H9 (cell line): ENCODE data around the gene HYDIN. TPM values are rescaled to one million over a fixed set of nuclear protein-coding genes. Genes with fewer than 3 reads are reported as not detected.

Experiments used
- DNase-seq: peaks from one replicate; pipeline ENCODE4 v3.0.0-alpha.2; 2017
- H2AFZ ChIP-seq: one replicate; pipeline ENCODE4 v1.6.1; 2013; ENCODE audit warnings: mild to moderate bottlenecking, low read length, control low read depth, moderate library complexity
- H2AK5ac ChIP-seq: 2 replicates; pipeline ENCODE4 v1.6.1; 2013; ENCODE audit warnings: low read length, control low read depth, mixed read lengths; ENCODE audit not compliant: insufficient read length
- H2BK120ac ChIP-seq: one replicate; pipeline ENCODE4 v1.6.1; 2013; ENCODE audit warnings: low read depth, mild to moderate bottlenecking, low read length, control low read depth, inconsistent platforms; ENCODE audit not compliant: poor library complexity, severe bottlenecking
- H2BK12ac ChIP-seq: 2 replicates; pipeline ENCODE4 v1.6.1; 2013; ENCODE audit warnings: low read length, control low read depth, mixed read lengths, low read depth; ENCODE audit not compliant: insufficient read length
- H2BK15ac ChIP-seq: 2 replicates; pipeline ENCODE4 v1.6.1; 2013; ENCODE audit warnings: low read depth, low read length, control low read depth
- H2BK20ac ChIP-seq: one replicate; pipeline ENCODE4 v1.6.1; 2013; ENCODE audit warnings: low read depth, mild to moderate bottlenecking, low read length, control low read depth, inconsistent platforms; ENCODE audit not compliant: poor library complexity, severe bottlenecking
- H2BK5ac ChIP-seq: 2 replicates; pipeline ENCODE4 v1.6.1; 2013; ENCODE audit warnings: low read length, control low read depth, mixed read lengths; ENCODE audit not compliant: insufficient read length
- H3K14ac ChIP-seq: 2 replicates; pipeline ENCODE4 v1.6.1; 2013; ENCODE audit warnings: low read length, control low read depth; ENCODE audit not compliant: insufficient read depth
- H3K18ac ChIP-seq: 2 replicates; pipeline ENCODE4 v1.6.1; 2013; ENCODE audit warnings: low read depth, mild to moderate bottlenecking, mixed read lengths, low read length, control low read depth; ENCODE audit not compliant: insufficient read length
- H3K23ac ChIP-seq: 2 replicates; pipeline ENCODE4 v1.6.1; 2013; ENCODE audit warnings: low read length, control low read depth, mixed read lengths, low read depth; ENCODE audit not compliant: insufficient read length
- H3K23me2 ChIP-seq: 2 replicates; pipeline ENCODE4 v1.6.1; 2013; ENCODE audit warnings: low read depth, mild to moderate bottlenecking, mixed read lengths, low read length, control low read depth; ENCODE audit not compliant: insufficient read length, poor library complexity, severe bottlenecking
- H3K27ac ChIP-seq: 2 replicates; pipeline ENCODE4 v1.5.1; 2013; ENCODE audit warnings: low read length, control low read depth, mixed read lengths, low read depth; ENCODE audit not compliant: insufficient read length
- H3K27me3 ChIP-seq: 2 replicates; pipeline ENCODE4 v1.6.1; 2013; ENCODE audit warnings: low read length, control low read depth, inconsistent platforms; ENCODE audit not compliant: insufficient read depth
- H3K4ac ChIP-seq: 2 replicates; pipeline ENCODE4 v1.6.1; 2013; ENCODE audit warnings: low read depth, mild to moderate bottlenecking, control low read depth, inconsistent platforms, low read length, moderate library complexity
- H3K4me1 ChIP-seq: 2 replicates; pipeline ENCODE4 v1.6.1; 2013; ENCODE audit warnings: low read length, control low read depth, inconsistent platforms; ENCODE audit not compliant: insufficient read depth
- H3K4me2 ChIP-seq: 2 replicates; pipeline ENCODE4 v1.6.1; 2013; ENCODE audit warnings: low read length, control low read depth, mixed read lengths; ENCODE audit not compliant: insufficient read length, insufficient read depth
- H3K56ac ChIP-seq: 2 replicates; pipeline ENCODE4 v1.6.1; 2013; ENCODE audit warnings: low read depth, mild to moderate bottlenecking, mixed read lengths, low read length, control low read depth; ENCODE audit not compliant: insufficient read length
- H3K79me1 ChIP-seq: 2 replicates; pipeline ENCODE4 v1.6.1; 2013; ENCODE audit warnings: low read depth, mild to moderate bottlenecking, moderate library complexity, low read length, control low read depth, inconsistent platforms; ENCODE audit not compliant: insufficient read depth, poor library complexity, severe bottlenecking
- H3K79me2 ChIP-seq: 2 replicates; pipeline ENCODE4 v1.6.1; 2013; ENCODE audit warnings: low read length, control low read depth, inconsistent platforms; ENCODE audit not compliant: insufficient read depth
- H3K9ac ChIP-seq: 2 replicates; pipeline ENCODE4 v1.6.1; 2013; ENCODE audit warnings: low read length, control low read depth, mixed read lengths; ENCODE audit not compliant: insufficient read length; ENCODE audit errors: extremely low read depth
- H3K9me3 ChIP-seq: one replicate; pipeline ENCODE4 v1.6.1; 2013; ENCODE audit warnings: low read depth, low read length, inconsistent platforms; ENCODE audit not compliant: control insufficient read depth
- H3T11ph ChIP-seq: one replicate; pipeline ENCODE4 v1.6.1; 2013; ENCODE audit warnings: mild to moderate bottlenecking, low read length, control low read depth, inconsistent platforms
- H4K20me1 ChIP-seq: one replicate; pipeline ENCODE4 v1.6.1; 2013; ENCODE audit not compliant: control insufficient read depth, insufficient read length, insufficient read depth
- H4K5ac ChIP-seq: 2 replicates; pipeline ENCODE4 v1.6.1; 2013; ENCODE audit warnings: low read depth, mild to moderate bottlenecking, mixed read lengths, low read length, control low read depth; ENCODE audit not compliant: insufficient read length
- H4K8ac ChIP-seq: replicated peaks from 2 replicates; pipeline ENCODE4 v1.6.1; 2013; ENCODE audit warnings: low read length, control low read depth, mixed read lengths, low read depth; ENCODE audit not compliant: insufficient read length
- H4K91ac ChIP-seq: 2 replicates; pipeline ENCODE4 v1.6.1; 2013; ENCODE audit warnings: low read depth, mild to moderate bottlenecking, moderate library complexity, mixed read lengths, low read length, control low read depth; ENCODE audit not compliant: insufficient read length
- H3K27ac Mint-ChIP-seq, 3 experiments: 2 replicates in 2 of 3; 3 replicates in 1 of 3; pipeline ENCODE4 v1.8.0; 2020 to 2021; ENCODE audit warnings: mixed read lengths in 3 of 3, mild to moderate bottlenecking in 1 of 3, moderate library complexity in 1 of 3
- H3K27me3 Mint-ChIP-seq: 2 replicates; pipeline ENCODE4 v1.8.0; 2021; ENCODE audit warnings: low read depth, mild to moderate bottlenecking, moderate library complexity, mixed read lengths
- H3K36me3 Mint-ChIP-seq, 3 experiments: 2 replicates in 2 of 3; 3 replicates in 1 of 3; pipeline ENCODE4 v1.8.0; 2020 to 2021; ENCODE audit warnings: low read depth in 3 of 3, mixed read lengths in 3 of 3; ENCODE audit not compliant: insufficient read depth in 1 of 3
- H3K4me1 Mint-ChIP-seq, 2 experiments: 2 replicates each; pipeline ENCODE4 v1.8.0; 2020; ENCODE audit warnings: mixed read lengths in 2 of 2
- H3K4me3 Mint-ChIP-seq, 2 experiments: 2 replicates in 1 of 2; 3 replicates in 1 of 2; pipeline ENCODE4 v1.8.0; 2020 to 2021; ENCODE audit warnings: mild to moderate bottlenecking in 2 of 2, mixed read lengths in 2 of 2, moderate library complexity in 1 of 2
- H3K9me3 Mint-ChIP-seq, 2 experiments: 2 replicates in 1 of 2; 3 replicates in 1 of 2; pipeline ENCODE4 v1.8.0; 2020; ENCODE audit warnings: mild to moderate bottlenecking in 2 of 2, mixed read lengths in 2 of 2, moderate library complexity in 1 of 2
- CTCF ChIP-seq: fragments of 200-600 bp; sonication (generic); conservative IDR thresholded peaks from 3 replicates; pipeline ENCODE4 v1.8.0; 2021; ENCODE audit warnings: antibody characterized with exemption, mild to moderate bottlenecking
- WGBS: extraction: QIAGEN DNeasy Blood & Tissue Kit; methylation state at CpG from one replicate; pipeline ENCODE4 v1.1.7; 2013; ENCODE audit warnings: missing lambda C conversion rate, low lambda C conversion rate, mixed read lengths; ENCODE audit not compliant: insufficient read length; ENCODE audit errors: extremely low coverage; 5-methylcytosine and 5-hydroxymethylcytosine counted together
- total RNA-seq: library from RNA; stranded (reverse); gene quantifications from 2 replicates; pipeline ENCODE4 v1.2.1, GENCODE V29; 2021

Gene HYDIN
- total RNA-seq, 1 experiment from 2014 or later, result 1.7 TPM

- WGBS, result no CpG with 5 or more reads among the region's 4 CpGs
- H4K5ac ChIP-seq, result no peak overlapping the region
- no peak overlapping the region for H3T11ph ChIP-seq
- Mint-ChIP-seq H3K27ac (no peak overlapping the region), H3K9me3 (peaks cover 6 to 7% of the 10 kb centered on the region in 2 experiments), H3K4me1 (peaks cover 9 to 12% of the 10 kb centered on the region in 2 experiments), H3K27me3 (no peaks in the 10 kb centered on the region; the same call in 1 of the 2 replicates), H3K36me3 (peaks cover 0 to 8% (median 0%) of the 10 kb centered on the region in 3 experiments; a peak in 4 of 7 replicates), H3K4me3 (no peak overlapping the region)
- no peak overlapping the region for H2BK12ac ChIP-seq
- no peak overlapping the region for H2BK15ac ChIP-seq
- H3K27me3 ChIP-seq, result no peaks in the 10 kb centered on the region
- H3K9me3 ChIP-seq, result no peaks in the 10 kb centered on the region
- H4K8ac ChIP-seq, result no peak overlapping the region
- no peak overlapping the region for H3K4ac ChIP-seq
- H3K4me2 ChIP-seq, result no peak overlapping the region
- no peak overlapping the region for H3K23ac ChIP-seq
- H3K4me1 ChIP-seq, result no peaks in the 10 kb centered on the region
- H2BK120ac ChIP-seq, result no peak overlapping the region
- H2AFZ ChIP-seq, result no peak overlapping the region
- no peak overlapping the region for H2BK20ac ChIP-seq
- no peaks in the 10 kb centered on the region for H3K23me2 ChIP-seq
- no peak for TF ChIP-seq CTCF
- no peak for DNase-seq
- no peak overlapping the region for H3K14ac ChIP-seq
- H4K91ac ChIP-seq, result no peak overlapping the region
- no peak overlapping the region for H3K56ac ChIP-seq
- H3K18ac ChIP-seq, result no peak overlapping the region
- H2AK5ac ChIP-seq, result no peak overlapping the region
- H3K27ac ChIP-seq, result no peak overlapping the region
- no peak overlapping the region for H2BK5ac ChIP-seq
- no peaks in the 10 kb centered on the region for H3K79me2 ChIP-seq
- no peak overlapping the region for H3K9ac ChIP-seq
- no peaks in the 10 kb centered on the region for H3K79me1 ChIP-seq
- no peaks in the 10 kb centered on the region for H4K20me1 ChIP-seq
These were observed 13.0 kb downstream of the HYDIN start for GRCh38 chr16:71217506-71217905.
